K562 (cell line): ENCODE data around the gene ECI1. TPM values are rescaled to one million over a fixed set of nuclear protein-coding genes. Genes with fewer than 3 reads are reported as not detected.

Experiments used
- ATAC-seq: fragments of 200-7000 bp; cut with Tn5 transposase; 3 replicates; pipeline ENCODE4 v1.9.1; 2020; ENCODE audit warnings: moderate library complexity
- BruUV-seq: library from RNA; stranded (reverse); fragments of 400-500 nt; replicated peaks from 2 replicates; lab custom pipeline; 2021; lab: Mats Ljungman, UMichigan
- CTCF ChIA-PET: fragments of 300-600 bp; formaldehyde crosslinking; extraction: SDS; loops from one replicate; lab custom pipeline; 2021; ENCODE audit warnings: low intra/inter-chr PET ratio; lab: Yijun Ruan, JAX
- POLR2A ChIA-PET: fragments of 300-600, 350-650 bp; sonication (Branson Sonifier 250); formaldehyde crosslinking; extraction: SDS; loops from one replicate; lab custom pipeline; 2021; ENCODE audit warnings: antibody characterized with exemption, inconsistent platforms; lab: Yijun Ruan, JAX
- DNase-seq, 4 experiments: peaks; one replicate each; pipeline versions ENCODE4 v3.0.0 to v3.0.0-alpha.2; 2011 to 2018; ENCODE audit warnings: low spot score in 3 of 4, mixed read lengths in 3 of 4; ENCODE audit errors: extremely low read depth in 1 of 4
- FAIRE-seq: peaks from 2 replicates; lab custom pipeline; 2011; peaks lifted over from hg19 to GRCh38; lab: Jason Lieb, UNC
- H2AFZ ChIP-seq: 2 replicates; pipeline ENCODE4 v1.6.0; 2011; ENCODE audit warnings: low read depth, low read length, control low read depth, inconsistent platforms
- H3K27ac ChIP-seq: fragments of 200-600 bp; 3 replicates; pipeline ENCODE4 v1.8.0; 2011; ENCODE audit warnings: low read depth, mild to moderate bottlenecking, control low read depth, inconsistent platforms, low read length, moderate library complexity, mixed read lengths; ENCODE audit errors: extremely low read depth
- H3K27me3 ChIP-seq, 2 experiments: fragments of 300-600 bp in 1 of 2; 2 replicates in 1 of 2; 3 replicates in 1 of 2; pipeline versions ENCODE4 v1.6.0 to v1.8.0; 2011; ENCODE audit warnings: inconsistent platforms in 2 of 2, low read length in 2 of 2, mild to moderate bottlenecking in 1 of 2, mixed read lengths in 1 of 2, moderate library complexity in 1 of 2; ENCODE audit not compliant: control insufficient read depth in 2 of 2, insufficient read depth in 2 of 2
- H3K36me3 ChIP-seq: fragments of 300-600 bp; 3 replicates; pipeline ENCODE4 v1.8.0; 2011; ENCODE audit warnings: mild to moderate bottlenecking, low read length, inconsistent platforms; ENCODE audit not compliant: control insufficient read depth, insufficient read depth
- H3K4me1 ChIP-seq, 2 experiments: fragments of 200-600 bp in 1 of 2; replicated peaks in 1 of 2; 2 replicates in 1 of 2; 3 replicates in 1 of 2; pipeline versions ENCODE4 v1.5.1 to v1.8.0; 2011; ENCODE audit warnings: inconsistent platforms in 2 of 2, low read length in 2 of 2, mild to moderate bottlenecking in 1 of 2, mixed read lengths in 1 of 2, moderate library complexity in 1 of 2; ENCODE audit not compliant: control insufficient read depth in 2 of 2, insufficient read depth in 2 of 2
- H3K4me2 ChIP-seq: 2 replicates; pipeline ENCODE4 v1.6.1; 2011; ENCODE audit warnings: low read length, control low read depth, inconsistent platforms, mixed read lengths; ENCODE audit not compliant: insufficient read depth
- H3K4me3 ChIP-seq: fragments of 200-600 bp; sonication (generic), shearing (Covaris generic); 2 replicates; pipeline ENCODE4 v1.5.1; 2016; ENCODE audit warnings: control low read depth, inconsistent platforms
- H3K79me2 ChIP-seq: fragments of 200-600 bp; 3 replicates; pipeline ENCODE4 v1.8.0; 2011; ENCODE audit warnings: low read length, inconsistent platforms; ENCODE audit not compliant: control insufficient read depth, insufficient read depth
- H3K9ac ChIP-seq, 2 experiments: 2 replicates each; pipeline versions ENCODE4 v1.6.0 to v1.6.1; 2011; ENCODE audit warnings: low read depth in 2 of 2, low read length in 2 of 2, control low read depth in 1 of 2, inconsistent platforms in 1 of 2, mild to moderate bottlenecking in 1 of 2, mixed read lengths in 1 of 2; ENCODE audit not compliant: insufficient read depth in 1 of 2
- H3K9me1 ChIP-seq: one replicate; pipeline ENCODE4 v1.6.0; 2011; ENCODE audit warnings: inconsistent platforms, mild to moderate bottlenecking, low read length, moderate library complexity; ENCODE audit not compliant: control insufficient read depth, insufficient read depth
- H3K9me3 ChIP-seq: replicated peaks from 2 replicates; pipeline ENCODE4 v1.5.1; 2011; ENCODE audit warnings: low read depth, low read length, inconsistent platforms; ENCODE audit not compliant: control insufficient read depth, insufficient read depth
- H4K20me1 ChIP-seq: replicated peaks from 2 replicates; pipeline ENCODE4 v1.6.1; 2011; ENCODE audit warnings: low read length, inconsistent platforms, mixed read lengths; ENCODE audit not compliant: control insufficient read depth, insufficient read depth
- CEBPG ChIP-seq, 3 experiments: fragments of 200-800 bp in 1 of 3; sonication (Bioruptor generic) in 1 of 3; sonication (generic) in 1 of 3; formaldehyde crosslinking in 1 of 3; IDR thresholded peaks in 2 of 3; conservative IDR thresholded peaks in 1 of 3; 2 replicates each; pipeline versions ENCODE4 v1.6.1 to v1.8.0; 2016 to 2022; ENCODE audit warnings: missing compliant biosample characterization in 2 of 3, missing genetic modification characterization in 2 of 3, mild to moderate bottlenecking in 1 of 3, missing genetic modification reagents in 1 of 3
- MYNN ChIP-seq, 2 experiments: sonication (generic); formaldehyde crosslinking in 1 of 2; IDR thresholded peaks; 2 replicates each; pipeline versions ENCODE4 v1.5.0 to v1.6.1; 2016 to 2020; ENCODE audit warnings: antibody characterized with exemption in 1 of 2, missing genetic modification reagents in 1 of 2
- SIN3A ChIP-seq, 2 experiments: fragments of 150-350 bp in 1 of 2; IDR thresholded peaks; 2 replicates each; pipeline ENCODE4 v1.6.1; 2011 to 2016; ENCODE audit warnings: borderline replicate concordance in 2 of 2, low read depth in 2 of 2, low read length in 2 of 2, mild to moderate bottlenecking in 2 of 2, moderate library complexity in 2 of 2; ENCODE audit not compliant: control insufficient read depth in 1 of 2
- WGBS: fragments of 100-300 bp; shearing (Covaris generic); methylation state at CpG from one replicate; pipeline ENCODE4 v1.1.6; 2016; ENCODE audit warnings: low coverage, mixed read lengths; ENCODE audit not compliant: insufficient coverage; ENCODE audit errors: missing lambda C conversion rate; 5-methylcytosine and 5-hydroxymethylcytosine counted together
- in situ Hi-C: fragments of 300-500 bp; cut with MboI; formaldehyde crosslinking; loops from 4 replicates; pipeline ENCODE4 v1.15.0; 2018; ENCODE audit warnings: inconsistent platforms, mixed read lengths
- intact Hi-C: fragments of 100-400 bp; cut with micrococcal nuclease; formaldehyde crosslinking; loops from 2 replicates; pipeline ENCODE4 v1.14.2; 2022
- polyA plus RNA-seq, 8 experiments: library from polyadenylated mRNA; depleted of rRNA in 4 of 8; stranded (reverse) in 5 of 8; unstranded in 3 of 8; fragments of >200 nt; fragmentation: Nextera tagmentation in 2 of 8; fragmentation: Illumina TruSeq in 1 of 8; extraction: Ambion mirVana in 2 of 8; extraction: Trizol in 1 of 8; gene quantifications; 2 replicates each; pipeline versions ENCODE4 v1.2.1 to v1.2.3, GENCODE V29; 2011 to 2014; ENCODE audit warnings: inconsistent platforms in 1 of 8, missing spikeins in 1 of 8
- total RNA-seq, 7 experiments: library from RNA; depleted of rRNA in 6 of 7; stranded (reverse); fragments of >200 nt in 6 of 7; fragmentation: Illumina TruSeq in 2 of 7; extraction: Trizol in 2 of 7; gene quantifications; 2 replicates each; pipeline versions ENCODE4 v1.2.1 to v1.2.3, GENCODE V29; 2011 to 2021; ENCODE audit warnings: low replicate concordance in 1 of 7

Gene ECI1
- total and polyA plus RNA-seq, 9 of the 15 experiments (the other 6 are each of a cell fraction or from before 2014, with no cell fraction given), result 4.7 to 189 (median 54.0) TPM

DNA sequence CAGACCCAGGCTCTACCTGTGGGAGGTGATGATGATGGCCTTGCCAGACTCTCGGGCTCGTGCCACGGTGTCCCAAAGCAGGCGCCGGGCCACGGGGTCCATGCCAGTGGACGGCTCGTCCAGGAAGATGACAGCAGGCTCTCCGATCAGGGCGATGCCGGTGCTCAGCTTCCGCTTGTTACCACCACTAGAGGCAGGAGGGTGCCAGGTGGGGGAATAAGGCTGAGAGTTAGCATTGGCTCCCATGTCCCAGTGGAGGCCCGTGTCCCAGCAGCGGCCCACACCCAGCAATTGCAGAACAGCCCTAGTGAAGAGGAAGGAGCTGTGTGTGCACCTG is 26.9 kb upstream of the ECI1 start:
- H3K27ac ChIP-seq, result no peak overlapping the region
- no peak overlapping the region for H3K4me3 ChIP-seq
- ChIA-PET POLR2A (interaction anchor here (0.6 kb wide), 1 partner anchor 314 kb away, joined by 6 read pairs; the partner anchor contains the start of gene RPS2), CTCF (interaction anchor here (0.5 kb wide), 1 partner anchor 303 kb away, joined by 3 read pairs; no protein-coding TSS in a partner anchor)
- no peak for FAIRE-seq
- no TSS peak for BruUV-seq
- H3K27me3 ChIP-seq, result no peaks in the 10 kb centered on the region
- H2AFZ ChIP-seq, result no peak overlapping the region
- intact Hi-C loops, result no loop called here
- H3K9me3 ChIP-seq, result no peaks in the 10 kb centered on the region
- no peak for DNase-seq
- H4K20me1 ChIP-seq, result no peaks in the 10 kb centered on the region
- 89% methylated on average over 10 of the region's 14 CpGs for WGBS
- TF ChIP-seq SIN3A (IDR thresholded peaks at IDR 0.05; ENCODE audit: borderline replicate concordance in 2 of 2, control insufficient read depth in 1 of 2, low read depth in 2 of 2, low read length in 2 of 2) (no peak), CEBPG (CRISPR knock-in tag; IDR thresholded peaks at IDR 0.05) (no peak), CEBPG (tag; conservative IDR thresholded peaks at IDR 0.05 in 1 of 2, IDR thresholded peaks at IDR 0.05 in 1 of 2) (no peak), MYNN (IDR thresholded peaks at IDR 0.05) (no peak), MYNN (CRISPR knock-in tag; IDR thresholded peaks at IDR 0.05) (no peak)
- no peak overlapping the region; a peak in 1 of 4 replicates for H3K9ac ChIP-seq
- in situ Hi-C loops, result no loop called here
- peaks cover 41% of the 10 kb centered on the region; the same call in 2 of the 3 replicates for H3K36me3 ChIP-seq
- H3K4me2 ChIP-seq, result no peak overlapping the region
- ATAC-seq, result no peak
- H3K79me2 ChIP-seq, result no peaks in the 10 kb centered on the region
- H3K4me1 ChIP-seq, result peaks cover 0 to 32% of the 10 kb centered on the region in 2 experiments; a peak in 2 of 5 replicates
- peaks cover 3% of the 10 kb centered on the region for H3K9me1 ChIP-seq
